ENCODE measurements around the gene ADM. TPM values are rescaled to one million over a fixed set of nuclear protein-coding genes. Genes with fewer than 3 reads are reported as not detected.

Gene ADM
- total RNA-seq, 1 experiment from 2014 or later: 82.5 TPM

DNA sequence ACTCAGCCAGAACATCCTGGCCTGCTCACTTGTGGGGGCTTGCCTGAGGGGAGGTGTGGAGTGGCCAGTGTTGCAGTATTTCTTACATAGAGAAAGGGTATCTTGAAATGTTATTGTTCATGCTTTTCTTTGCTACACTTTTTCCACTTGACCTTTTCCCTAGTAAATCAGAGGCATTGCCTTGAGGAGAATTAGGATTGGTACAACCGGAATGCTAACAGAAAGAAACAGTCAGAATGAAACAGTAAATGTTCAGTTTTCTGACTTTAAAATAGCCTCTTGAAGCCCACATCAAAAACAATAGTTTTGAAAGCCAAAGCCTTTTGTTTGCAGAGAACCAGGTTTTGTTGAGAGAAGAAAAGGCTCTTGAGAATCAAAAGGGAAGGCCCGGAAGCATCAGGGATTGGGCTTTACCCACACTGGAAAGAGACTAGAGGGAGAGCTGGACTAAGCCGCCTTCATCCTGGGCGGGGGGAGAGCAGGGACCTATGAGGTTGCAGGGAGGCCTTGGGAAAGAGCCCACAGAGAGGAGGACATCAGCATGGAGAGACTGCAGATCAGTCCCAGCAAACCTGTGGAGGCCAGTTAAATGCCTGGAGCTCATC lies 12.4 kb downstream of the ADM start:
- Histone ChIP-seq H3K9ac (ENCODE audit: low read length) (no peak overlapping the region), H3K27ac (ENCODE audit: low read length) (no peak overlapping the region), H3K9me2 (replicated peaks; ENCODE audit: low read length) (no peaks in the 10 kb centered on the region), H3K36me3 (ENCODE audit: low read depth, low read length) (no peaks in the 10 kb centered on the region), H4K20me1 (ENCODE audit: low read length) (no peaks in the 10 kb centered on the region), H2AFZ (ENCODE audit: low read length) (no peak overlapping the region), H3K4me1 (ENCODE audit: insufficient read depth, low read length) (no peaks in the 10 kb centered on the region), H3K9me3 (ENCODE audit: low read length) (no peaks in the 10 kb centered on the region), H3K27me3 (ENCODE audit: low read length) (no peaks in the 10 kb centered on the region), H3F3A (ENCODE audit: low read length, unreplicated experiment) (no peaks in the 10 kb centered on the region), H3K4me2 (ENCODE audit: low read length) (no peak overlapping the region), H3K79me2 (ENCODE audit: low read length) (no peaks in the 10 kb centered on the region), H3K4me3 (ENCODE audit: low read length) (no peak overlapping the region)
- no peak for ATAC-seq
- intact Hi-C loops (cut with micrococcal nuclease): no loop called here
- no peak for TF ChIP-seq EZH2phosphoT487 (IDR thresholded peaks at IDR 0.05; ENCODE audit: borderline replicate concordance, low read length)
- no peak for TF ChIP-seq CTCF (conservative IDR thresholded peaks at IDR 0.05; ENCODE audit: low read depth, low read length)
- TF ChIP-seq EZH2 (IDR thresholded peaks at IDR 0.05; ENCODE audit: low read length, unreplicated experiment): no peak
- ChIA-PET CTCF (no interaction called here), POLR2A (ENCODE audit: unreplicated experiment) (no interaction called here)
- no TSS peak for BruUV-seq (replicated peaks)
- no peak for DNase-seq

GRCh38 chr11:10317776-10318526 lies 13.1 kb downstream of the ADM start:
- Histone ChIP-seq H3K9me2 (replicated peaks; ENCODE audit: low read length) (no peaks in the 10 kb centered on the region), H3K4me2 (ENCODE audit: low read length) (no peak overlapping the region), H3K4me1 (ENCODE audit: insufficient read depth, low read length) (peaks cover 6% of the 10 kb centered on the region), H2AFZ (ENCODE audit: low read length) (no peak overlapping the region), H3K27ac (ENCODE audit: low read length) (no peak overlapping the region), H3K79me2 (ENCODE audit: low read length) (no peaks in the 10 kb centered on the region), H4K20me1 (ENCODE audit: low read length) (no peaks in the 10 kb centered on the region), H3K27me3 (ENCODE audit: low read length) (no peaks in the 10 kb centered on the region), H3K36me3 (ENCODE audit: low read depth, low read length) (no peaks in the 10 kb centered on the region), H3F3A (ENCODE audit: low read length, unreplicated experiment) (no peaks in the 10 kb centered on the region), H3K4me3 (ENCODE audit: low read length) (no peak overlapping the region), H3K9me3 (ENCODE audit: low read length) (no peaks in the 10 kb centered on the region), H3K9ac (ENCODE audit: low read length) (no peak overlapping the region)
- CTCF ChIA-PET: no interaction called here
- intact Hi-C loops (cut with micrococcal nuclease): no loop called here
- ATAC-seq: no peak
- DNase-seq: no peak
- TF ChIP-seq CTCF (conservative IDR thresholded peaks at IDR 0.05; ENCODE audit: low read depth, low read length) (no peak), EZH2phosphoT487 (IDR thresholded peaks at IDR 0.05; ENCODE audit: borderline replicate concordance, low read length) (no peak), EZH2 (IDR thresholded peaks at IDR 0.05; ENCODE audit: low read length, unreplicated experiment) (no peak)
- POLR2A ChIA-PET (ENCODE audit: unreplicated experiment): no interaction called here
- no TSS peak for BruUV-seq (replicated peaks)

DNA sequence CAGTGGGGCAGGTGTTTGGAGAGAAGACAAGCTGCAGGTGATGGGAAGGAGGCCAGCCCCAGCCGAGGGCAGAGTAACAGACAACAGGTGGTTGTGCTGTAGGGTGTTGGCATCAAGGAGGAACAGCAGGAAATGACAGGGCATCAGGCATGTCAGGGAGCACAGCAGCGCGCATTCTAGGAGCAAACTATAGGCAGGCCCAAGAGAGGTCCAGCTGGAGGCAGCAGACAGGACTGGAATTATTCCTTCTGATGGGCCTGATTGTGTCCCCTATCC lies 13.6 kb downstream of the ADM start:
- H2AFZ ChIP-seq (ENCODE audit: low read length): no peak overlapping the region
- no peaks in the 10 kb centered on the region for H3K27me3 ChIP-seq (ENCODE audit: low read length)
- no peak overlapping the region for H3K4me2 ChIP-seq (ENCODE audit: low read length)
- no peak overlapping the region for H3K27ac ChIP-seq (ENCODE audit: low read length)
- CTCF ChIA-PET: no interaction called here
- TF ChIP-seq EZH2 (IDR thresholded peaks at IDR 0.05; ENCODE audit: low read length, unreplicated experiment) (no peak), EZH2phosphoT487 (IDR thresholded peaks at IDR 0.05; ENCODE audit: borderline replicate concordance, low read length) (no peak), CTCF (conservative IDR thresholded peaks at IDR 0.05; ENCODE audit: low read depth, low read length) (no peak)
- POLR2A ChIA-PET (ENCODE audit: unreplicated experiment): no interaction called here
- BruUV-seq (replicated peaks): no TSS peak
- no peak overlapping the region for H3K9ac ChIP-seq (ENCODE audit: low read length)
- H3K36me3 ChIP-seq (ENCODE audit: low read depth, low read length): no peaks in the 10 kb centered on the region
- H3F3A ChIP-seq (ENCODE audit: low read length, unreplicated experiment): no peaks in the 10 kb centered on the region
- H3K4me3 ChIP-seq (ENCODE audit: low read length): no peak overlapping the region
- H3K9me2 ChIP-seq (replicated peaks; ENCODE audit: low read length): no peaks in the 10 kb centered on the region
- H3K4me1 ChIP-seq (ENCODE audit: insufficient read depth, low read length): peaks cover 10% of the 10 kb centered on the region
- no peaks in the 10 kb centered on the region for H3K79me2 ChIP-seq (ENCODE audit: low read length)
- H3K9me3 ChIP-seq (ENCODE audit: low read length): no peaks in the 10 kb centered on the region
- intact Hi-C loops (cut with micrococcal nuclease): no loop called here
- ATAC-seq (no peak), DNase-seq (no peak)
- no peaks in the 10 kb centered on the region for H4K20me1 ChIP-seq (ENCODE audit: low read length)
